CD4-positive, alpha-beta T cell (primary cell): ENCODE data around the gene PFKFB3. TPM values are rescaled to one million over a fixed set of nuclear protein-coding genes. Genes with fewer than 3 reads are reported as not detected.

ENCODE experiments used
- ATAC-seq: fragments of 200-7000 bp; cut with Tn5 transposase; one replicate; pipeline ENCODE4 v1.10.0; 2022; ENCODE audit warnings: mild to moderate bottlenecking; ENCODE audit not compliant: poor library complexity
- CTCF ChIA-PET: fragments of 350-600 bp; sonication (Branson Sonifier 250); formaldehyde crosslinking; loops from one replicate; lab custom pipeline; 2021; ENCODE audit warnings: antibody characterized with exemption, inconsistent platforms; lab: Charles Lee
- POLR2A ChIA-PET: fragments of 350-600 bp; sonication (Branson Sonifier 250); formaldehyde crosslinking; loops from one replicate; lab custom pipeline; 2021; ENCODE audit warnings: antibody characterized with exemption, inconsistent platforms; lab: Charles Lee
- DNase-seq, 14 experiments: peaks; one replicate each; pipeline ENCODE4 v3.0.0-alpha.2; 2013 to 2020; ENCODE audit warnings: mixed read lengths in 2 of 14
- H3K27ac ChIP-seq, 2 donors: one replicate each; pipeline versions ENCODE4 v1.5.1 to v1.7.0; 2013; ENCODE audit warnings: low read length in 2 of 2, low read depth in 1 of 2, mild to moderate bottlenecking in 1 of 2
- H3K27me3 ChIP-seq, 2 experiments: 1 replicate in 1 of 2; 2 replicates in 1 of 2; pipeline versions ENCODE4 v1.6.1 to v1.7.0; 2013; ENCODE audit warnings: low read length in 2 of 2, control low read depth in 1 of 2, mild to moderate bottlenecking in 1 of 2, moderate library complexity in 1 of 2; ENCODE audit not compliant: insufficient read depth in 2 of 2, control insufficient read depth in 1 of 2
- H3K36me3 ChIP-seq: one replicate; pipeline ENCODE4 v1.6.1; 2013; ENCODE audit warnings: low read length, control low read depth; ENCODE audit not compliant: insufficient read depth
- H3K4me1 ChIP-seq: one replicate; pipeline ENCODE4 v1.6.1; 2013; ENCODE audit warnings: low read length, control low read depth; ENCODE audit not compliant: insufficient read depth
- H3K4me3 ChIP-seq: one replicate; pipeline ENCODE4 v1.5.1; 2013; ENCODE audit warnings: mild to moderate bottlenecking, low read length, moderate library complexity
- H3K9me3 ChIP-seq, 2 experiments: 1 replicate in 1 of 2; 2 replicates in 1 of 2; pipeline versions ENCODE4 v1.6.1 to v1.7.0; 2013; ENCODE audit warnings: low read length in 2 of 2, mild to moderate bottlenecking in 2 of 2, control low read depth in 1 of 2, moderate library complexity in 1 of 2; ENCODE audit not compliant: control insufficient read depth in 1 of 2, insufficient read depth in 1 of 2
- H3K27ac Mint-ChIP-seq: one replicate; pipeline ENCODE4 v1.8.0; 2020; ENCODE audit warnings: mixed read lengths
- H3K27me3 Mint-ChIP-seq: one replicate; pipeline ENCODE4 v1.8.0; 2021; ENCODE audit warnings: mixed read lengths
- H3K36me3 Mint-ChIP-seq: one replicate; pipeline ENCODE4 v1.8.0; 2021; ENCODE audit warnings: low read depth, mixed read lengths
- H3K4me1 Mint-ChIP-seq: one replicate; pipeline ENCODE4 v1.8.0; 2021; ENCODE audit warnings: low read depth, mixed read lengths
- H3K4me3 Mint-ChIP-seq: one replicate; pipeline ENCODE4 v1.8.0; 2020; ENCODE audit warnings: mild to moderate bottlenecking, mixed read lengths
- H3K9me3 Mint-ChIP-seq: one replicate; pipeline ENCODE4 v1.8.0; 2020; ENCODE audit warnings: mixed read lengths
- CTCF ChIP-seq: fragments of 200-600 bp; IDR thresholded peaks from one replicate; pipeline ENCODE4 v1.8.0; 2022; ENCODE audit warnings: antibody characterized with exemption, mild to moderate bottlenecking
- intact Hi-C, 2 experiments: fragments of 100-400 bp; cut with DNase I in 1 of 2; cut with micrococcal nuclease in 1 of 2; formaldehyde crosslinking; loops; one replicate each; pipeline versions ENCODE4 v1.15.1 to v1.9.0; 2023 to 2025; cut with DNase I, micrococcal nuclease
- total RNA-seq, 174 experiments: library from RNA in 2 of 174; stranded (reverse) in 2 of 174; gene quantifications; one replicate each; pipeline ENCODE4 v1.2.3 and lab custom pipeline; 2021 to 2026

PFKFB3 gene
- total RNA-seq, 2 experiments from 2014 or later: 142 to 145 TPM

- ChIA-PET POLR2A (no interaction called here), CTCF (no interaction called here)
- Mint-ChIP-seq H3K4me1 (peaks cover 52% of the 10 kb centered on the region), H3K27ac (peak overlapping the region; percentile 15), H3K4me3 (no peak overlapping the region), H3K27me3 (no peaks in the 10 kb centered on the region), H3K9me3 (no peaks in the 10 kb centered on the region), H3K36me3 (peaks cover 4% of the 10 kb centered on the region)
- peak in 2 of 14 experiments; percentile 39 to 52 for DNase-seq
- H3K27me3 ChIP-seq: no peaks in the 10 kb centered on the region
- H3K4me1 ChIP-seq: peaks cover 27% of the 10 kb centered on the region
- H3K36me3 ChIP-seq: no peaks in the 10 kb centered on the region
- H3K9me3 ChIP-seq: no peaks in the 10 kb centered on the region
- TF ChIP-seq CTCF: no peak
- intact Hi-C loops: loop anchor here in 1 of 2 experiments (2.0 kb wide), 1 partner anchor 17 kb away; no protein-coding TSS in a partner anchor
- H3K4me3 ChIP-seq: no peak overlapping the region
- no peak overlapping the region for H3K27ac ChIP-seq
- ATAC-seq: no peak
These were observed 5.4 kb upstream of the PFKFB3 start for GRCh38 chr10:6197321-6197720.

- no peak for TF ChIP-seq CTCF
- Histone ChIP-seq H3K27ac (no peak overlapping the region), H3K4me3 (no peak overlapping the region), H3K27me3 (no peaks in the 10 kb centered on the region), H3K36me3 (no peaks in the 10 kb centered on the region), H3K9me3 (no peaks in the 10 kb centered on the region), H3K4me1 (peaks cover 34% of the 10 kb centered on the region)
- no peak for DNase-seq
- peaks cover 4% of the 10 kb centered on the region for H3K36me3 Mint-ChIP-seq
- intact Hi-C loops: no loop called here
- peaks cover 49% of the 10 kb centered on the region for H3K4me1 Mint-ChIP-seq
- POLR2A ChIA-PET: no interaction called here
- H3K4me3 Mint-ChIP-seq: no peak overlapping the region
- H3K27me3 Mint-ChIP-seq: no peaks in the 10 kb centered on the region
- H3K27ac Mint-ChIP-seq: no peak overlapping the region
- ATAC-seq: no peak
- CTCF ChIA-PET: interaction anchor here (5.5 kb wide), 1 partner anchor 204 kb away, joined by 93 read pairs; no protein-coding TSS in a partner anchor
- H3K9me3 Mint-ChIP-seq: no peaks in the 10 kb centered on the region
These were observed 4.6 kb upstream of the PFKFB3 start for GRCh38 chr10:6198171-6198570.

- H3K36me3 Mint-ChIP-seq: peaks cover 4% of the 10 kb centered on the region
- no peaks in the 10 kb centered on the region for H3K36me3 ChIP-seq
- intact Hi-C loops: no loop called here
- peak overlapping the region in 1 of 2 donors; percentile 24 for H3K27ac ChIP-seq
- ATAC-seq (no peak), DNase-seq (no peak)
- peak overlapping the region; percentile 55 for H3K4me3 Mint-ChIP-seq
- POLR2A ChIA-PET: interaction anchor here (0.6 to 6.8 kb wide), 5 partner anchors 27 to 149 kb away, joined by 3 to 86 read pairs (median 8); no protein-coding TSS in a partner anchor
- H3K9me3 Mint-ChIP-seq: no peaks in the 10 kb centered on the region
- H3K4me1 ChIP-seq: peaks cover 41% of the 10 kb centered on the region
- H3K27ac Mint-ChIP-seq: peak overlapping the region; percentile 62
- H3K27me3 ChIP-seq: no peaks in the 10 kb centered on the region
- CTCF ChIA-PET: interaction anchor here (2.7 to 5.5 kb wide), 2 partner anchors 26 to 203 kb away, joined by 8 to 93 read pairs; no protein-coding TSS in a partner anchor
- no peak for TF ChIP-seq CTCF
- no peak overlapping the region for H3K4me3 ChIP-seq
- no peaks in the 10 kb centered on the region for H3K9me3 ChIP-seq
- no peaks in the 10 kb centered on the region for H3K27me3 Mint-ChIP-seq
- peaks cover 43% of the 10 kb centered on the region for H3K4me1 Mint-ChIP-seq
These were observed 3.5 kb upstream of the PFKFB3 start for GRCh38 chr10:6199131-6199733.
